ENCODE data around the gene NSD1.

DNA sequence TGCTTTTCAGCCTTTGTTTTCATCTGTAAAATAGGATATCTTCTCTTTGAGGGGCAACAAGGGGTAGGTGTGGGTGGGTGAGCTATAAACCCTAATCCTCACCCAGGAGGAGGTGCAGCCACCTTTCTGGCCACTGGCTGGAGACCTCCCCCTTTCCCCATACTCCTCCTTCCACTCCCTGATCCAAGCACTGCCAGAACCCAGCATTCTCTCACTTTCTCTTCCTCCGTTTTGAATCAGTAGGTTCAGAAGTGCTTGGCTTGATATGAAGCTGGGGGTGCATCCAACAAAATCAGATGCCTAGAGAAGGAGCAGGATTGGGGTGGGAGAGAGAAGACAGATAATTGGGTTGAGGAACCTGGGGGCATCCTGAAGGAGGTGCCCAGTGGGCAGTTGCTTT lies 6.8 kb upstream of the NSD1 start:
- TF ChIP-seq, protein P1, sequence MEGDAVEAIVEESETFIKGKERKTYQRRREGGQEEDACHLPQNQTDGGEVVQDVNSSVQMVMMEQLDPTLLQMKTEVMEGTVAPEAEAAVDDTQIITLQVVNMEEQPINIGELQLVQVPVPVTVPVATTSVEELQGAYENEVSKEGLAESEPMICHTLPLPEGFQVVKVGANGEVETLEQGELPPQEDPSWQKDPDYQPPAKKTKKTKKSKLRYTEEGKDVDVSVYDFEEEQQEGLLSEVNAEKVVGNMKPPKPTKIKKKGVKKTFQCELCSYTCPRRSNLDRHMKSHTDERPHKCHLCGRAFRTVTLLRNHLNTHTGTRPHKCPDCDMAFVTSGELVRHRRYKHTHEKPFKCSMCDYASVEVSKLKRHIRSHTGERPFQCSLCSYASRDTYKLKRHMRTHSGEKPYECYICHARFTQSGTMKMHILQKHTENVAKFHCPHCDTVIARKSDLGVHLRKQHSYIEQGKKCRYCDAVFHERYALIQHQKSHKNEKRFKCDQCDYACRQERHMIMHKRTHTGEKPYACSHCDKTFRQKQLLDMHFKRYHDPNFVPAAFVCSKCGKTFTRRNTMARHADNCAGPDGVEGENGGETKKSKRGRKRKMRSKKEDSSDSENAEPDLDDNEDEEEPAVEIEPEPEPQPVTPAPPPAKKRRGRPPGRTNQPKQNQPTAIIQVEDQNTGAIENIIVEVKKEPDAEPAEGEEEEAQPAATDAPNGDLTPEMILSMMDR (conservative IDR thresholded peaks at IDR 0.05 in 1 of 2, IDR thresholded peaks at IDR 0.05 in 1 of 2; ENCODE audit: low read depth in 1 of 2, low read length in 2 of 2), result no peak
- no peak for TF ChIP-seq EZH2 (IDR thresholded peaks at IDR 0.05; ENCODE audit: low read length, missing control alignments)

Data from fibroblast of lung (primary cell).